Measurements from ENCODE around the gene FBXO47. TPM values are rescaled to one million over a fixed set of nuclear protein-coding genes. Genes with fewer than 3 reads are reported as not detected.

The FBXO47 gene
- total RNA-seq, 4 donors from 2014 or later, result not detected

- DNase-seq (no peak), ATAC-seq (no peak)
- H3K9me3 ChIP-seq, result peaks cover 0 to 4% (median 2%) of the 10 kb centered on the region in 3 donors
- H3K4me1 ChIP-seq, result peaks cover 0 to 8% of the 10 kb centered on the region in 2 donors
- no peak overlapping the region for H3K4me3 ChIP-seq
- TF ChIP-seq CTCF (IDR thresholded peaks at IDR 0.05 in 4 of 5, conservative IDR thresholded peaks at IDR 0.05 in 1 of 5), result no peak
- no peak for TF ChIP-seq POLR2A (IDR thresholded peaks at IDR 0.05)
- no peak overlapping the region for H3K27ac ChIP-seq
- no peaks in the 10 kb centered on the region for H3K27me3 ChIP-seq
- in situ Hi-C loops (cut with MboI; ENCODE audit: low sequenced_read_pairs in 4 of 4), result loop anchor here in 1 of 4 donors (25.0 kb wide), 1 partner anchor 109 kb away; no protein-coding TSS in a partner anchor
- intact Hi-C loops (cut with DNase I; ENCODE audit: low total_unique reads), result no loop called here
- H3K36me3 ChIP-seq, result no peaks in the 10 kb centered on the region
Observed at GRCh38 chr17:38996660-38997337, 29.6 kb upstream of the FBXO47 start.

GRCh38 chr17:38994026-38994425 lies 26.8 kb upstream of the FBXO47 start:
- Histone ChIP-seq H3K4me3 (no peak overlapping the region), H3K27me3 (no peaks in the 10 kb centered on the region), H3K4me1 (no peaks in the 10 kb centered on the region), H3K9me3 (peaks cover 0 to 4% (median 2%) of the 10 kb centered on the region in 3 donors), H3K36me3 (no peaks in the 10 kb centered on the region), H3K27ac (no peak overlapping the region)
- no peak for DNase-seq
- intact Hi-C loops (cut with DNase I; ENCODE audit: low total_unique reads) (no loop called here), in situ Hi-C loops (cut with MboI; ENCODE audit: low sequenced_read_pairs in 4 of 4) (loop anchor here in 1 of 4 donors (25.0 kb wide), 1 partner anchor 107 kb away; no protein-coding TSS in a partner anchor)
- TF ChIP-seq CTCF (IDR thresholded peaks at IDR 0.05 in 4 of 5, conservative IDR thresholded peaks at IDR 0.05 in 1 of 5) (no peak), POLR2A (IDR thresholded peaks at IDR 0.05) (no peak)
- ATAC-seq, result no peak

GRCh38 chr17:38984666-38985065 lies 17.5 kb upstream of the FBXO47 start:
- H3K36me3 ChIP-seq, result no peaks in the 10 kb centered on the region
- no peak overlapping the region for H3K27ac ChIP-seq
- ATAC-seq (no peak), DNase-seq (no peak)
- no peaks in the 10 kb centered on the region for H3K27me3 ChIP-seq
- no peaks in the 10 kb centered on the region for H3K9me3 ChIP-seq
- intact Hi-C loops (cut with DNase I; ENCODE audit: low total_unique reads), result loop anchor here (10.0 kb wide), 1 partner anchor 260 kb away; no protein-coding TSS in a partner anchor
- peaks cover 0 to 9% of the 10 kb centered on the region in 2 donors for H3K4me1 ChIP-seq
- no peak for TF ChIP-seq POLR2A (IDR thresholded peaks at IDR 0.05)
- TF ChIP-seq CTCF (IDR thresholded peaks at IDR 0.05 in 4 of 5, conservative IDR thresholded peaks at IDR 0.05 in 1 of 5), result no peak
- no peak overlapping the region for H3K4me3 ChIP-seq
- in situ Hi-C loops (cut with MboI; ENCODE audit: low sequenced_read_pairs in 4 of 4), result loop anchor here (5.0 to 25.0 kb wide), 3 partner anchors 97 to 163 kb away; no protein-coding TSS in a partner anchor

GRCh38 chr17:38982858-38983746 lies 15.9 kb upstream of the FBXO47 start:
- in situ Hi-C loops (cut with MboI; ENCODE audit: low sequenced_read_pairs in 4 of 4) (loop anchor here in 3 of 4 donors (5.0 to 25.0 kb wide), 3 partner anchors 96 to 164 kb away; no protein-coding TSS in a partner anchor), intact Hi-C loops (cut with DNase I; ENCODE audit: low total_unique reads) (loop anchor here (1.0 to 10.0 kb wide), 2 partner anchors 169 to 262 kb away; no protein-coding TSS in a partner anchor)
- no peaks in the 10 kb centered on the region for H3K27me3 ChIP-seq
- TF ChIP-seq POLR2A (IDR thresholded peaks at IDR 0.05) (no peak), CTCF (IDR thresholded peaks at IDR 0.05 in 4 of 5, conservative IDR thresholded peaks at IDR 0.05 in 1 of 5) (peak; percentile 63 to 78 (median 67))
- H3K27ac ChIP-seq, result no peak overlapping the region
- H3K9me3 ChIP-seq, result no peaks in the 10 kb centered on the region
- no peak overlapping the region for H3K4me3 ChIP-seq
- DNase-seq, result peak in 1 of 2 donors; percentile 17
- H3K36me3 ChIP-seq, result no peaks in the 10 kb centered on the region
- peak; percentile 46 to 75 for ATAC-seq
- peaks cover 0 to 9% of the 10 kb centered on the region in 2 donors for H3K4me1 ChIP-seq
